Sigmoid colon (tissue), 7 donors: ENCODE data around the gene PHF10. TPM values are rescaled to one million over a fixed set of nuclear protein-coding genes. Genes with fewer than 3 reads are reported as not detected.

Experiments used
- DNase-seq: peaks from one replicate; pipeline ENCODE4 v3.0.0-alpha.2; 2019
- H3K27ac ChIP-seq, 4 donors: fragments of 200-600 bp; sonication (generic); one replicate each; pipeline ENCODE4 v1.5.1; 2016 to 2019; ENCODE audit warnings: mild to moderate bottlenecking in 1 of 4
- H3K27me3 ChIP-seq, 3 donors: fragments of 200-600 bp; sonication (generic); one replicate each; pipeline ENCODE4 v1.5.1; 2019; ENCODE audit warnings: mild to moderate bottlenecking in 1 of 3
- H3K36me3 ChIP-seq, 4 donors: fragments of 200-600 bp; sonication (generic); one replicate each; pipeline ENCODE4 v1.5.1; 2016 to 2019
- H3K4me1 ChIP-seq, 4 donors: fragments of 200-600 bp; sonication (generic); one replicate each; pipeline ENCODE4 v1.5.1; 2017 to 2019
- H3K4me3 ChIP-seq, 4 donors: fragments of 200-600 bp; sonication (generic); one replicate each; pipeline ENCODE4 v1.5.1; 2017 to 2019; ENCODE audit warnings: mild to moderate bottlenecking in 2 of 4, moderate library complexity in 1 of 4
- H3K9me3 ChIP-seq, 4 donors: fragments of 200-600 bp in 3 of 4; sonication (generic) in 3 of 4; one replicate each; pipeline versions ENCODE4 v1.5.1 to v1.6.1; 2013 to 2019
- EP300 ChIP-seq, 4 donors: sonication (generic); formaldehyde crosslinking; IDR thresholded peaks; one replicate each; pipeline ENCODE4 v1.6.1; 2017; ENCODE audit warnings: antibody characterized with exemption in 4 of 4
- POLR2A ChIP-seq, 2 donors: fragments of 450-650 bp; IDR thresholded peaks; one replicate each; pipeline ENCODE4 v1.6.1; 2016; ENCODE audit warnings: antibody characterized with exemption in 2 of 2, mild to moderate bottlenecking in 2 of 2, moderate library complexity in 2 of 2
- POLR2AphosphoS5 ChIP-seq, 4 donors: sonication (generic); formaldehyde crosslinking; IDR thresholded peaks; one replicate each; pipeline ENCODE4 v1.6.1; 2017; ENCODE audit warnings: antibody characterized with exemption in 4 of 4
- WGBS, 2 donors: extraction: QIAGEN DNeasy Blood & Tissue Kit; methylation state at CpG; one replicate each; pipeline ENCODE4 v1.1.7; 2013; 5-methylcytosine and 5-hydroxymethylcytosine counted together
- intact Hi-C: fragments of 100-400 bp; cut with DNase I; formaldehyde crosslinking; loops from one replicate; pipeline ENCODE4 v1.15.1; 2023
- polyA plus RNA-seq, 3 donors: library from polyadenylated mRNA; stranded (reverse); fragments of 200-250 nt; gene quantifications; one replicate each; pipeline ENCODE4 v1.2.3, GENCODE V29; 2013
- total RNA-seq, 4 donors: library from RNA; depleted of rRNA; stranded (reverse); fragments of >200 nt; gene quantifications; one replicate each; pipeline ENCODE4 v1.1.0, GENCODE V29; 2016
- TF ChIP-seq, protein P1 (sequence below), 4 experiments: fragments of 450-650 bp in 3 of 4; fragments of 200-600 bp in 1 of 4; IDR thresholded peaks; one replicate each; pipeline ENCODE4 v1.5.1; 2016 to 2019; ENCODE audit warnings: antibody characterized with exemption in 4 of 4, mild to moderate bottlenecking in 3 of 4, moderate library complexity in 2 of 4
- donor health status: healthy with polysubstance abuse.
- donor health status: Bipolar disorder and iron deficiency.
- donor health status: healthy.

The PHF10 gene
- total and polyA plus RNA-seq, 7 donors = 19.4 to 76.3 (median 64.8) TPM

DNA sequence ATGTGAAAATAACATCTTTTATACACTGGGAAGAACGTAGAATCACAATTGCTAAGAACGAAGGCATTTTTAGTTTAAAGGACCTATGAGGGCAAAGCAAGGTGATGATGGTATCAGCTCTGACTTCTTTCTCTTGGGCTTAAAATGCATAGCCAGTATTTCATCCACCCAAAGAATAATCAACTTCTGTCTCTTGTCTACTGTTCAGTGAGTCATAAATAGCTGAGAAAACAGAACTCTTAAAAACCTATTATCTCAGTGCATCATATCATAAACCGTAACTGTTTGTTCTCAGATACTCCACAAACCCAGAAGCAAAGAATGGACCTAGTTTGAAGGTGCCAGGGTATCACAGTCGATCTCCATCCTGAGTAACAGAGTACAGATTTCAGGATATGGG is 5.2 kb downstream of the PHF10 start:
- no peaks in the 10 kb centered on the region for H3K9me3 ChIP-seq
- peaks cover 14 to 33% (median 19%) of the 10 kb centered on the region in 4 donors for H3K36me3 ChIP-seq
- H3K4me1 ChIP-seq = peaks cover 0 to 28% (median 20%) of the 10 kb centered on the region in 4 donors
- TF ChIP-seq, protein P1, sequence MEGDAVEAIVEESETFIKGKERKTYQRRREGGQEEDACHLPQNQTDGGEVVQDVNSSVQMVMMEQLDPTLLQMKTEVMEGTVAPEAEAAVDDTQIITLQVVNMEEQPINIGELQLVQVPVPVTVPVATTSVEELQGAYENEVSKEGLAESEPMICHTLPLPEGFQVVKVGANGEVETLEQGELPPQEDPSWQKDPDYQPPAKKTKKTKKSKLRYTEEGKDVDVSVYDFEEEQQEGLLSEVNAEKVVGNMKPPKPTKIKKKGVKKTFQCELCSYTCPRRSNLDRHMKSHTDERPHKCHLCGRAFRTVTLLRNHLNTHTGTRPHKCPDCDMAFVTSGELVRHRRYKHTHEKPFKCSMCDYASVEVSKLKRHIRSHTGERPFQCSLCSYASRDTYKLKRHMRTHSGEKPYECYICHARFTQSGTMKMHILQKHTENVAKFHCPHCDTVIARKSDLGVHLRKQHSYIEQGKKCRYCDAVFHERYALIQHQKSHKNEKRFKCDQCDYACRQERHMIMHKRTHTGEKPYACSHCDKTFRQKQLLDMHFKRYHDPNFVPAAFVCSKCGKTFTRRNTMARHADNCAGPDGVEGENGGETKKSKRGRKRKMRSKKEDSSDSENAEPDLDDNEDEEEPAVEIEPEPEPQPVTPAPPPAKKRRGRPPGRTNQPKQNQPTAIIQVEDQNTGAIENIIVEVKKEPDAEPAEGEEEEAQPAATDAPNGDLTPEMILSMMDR (IDR thresholded peaks at IDR 0.05) = no peak
- TF ChIP-seq EP300 (IDR thresholded peaks at IDR 0.05) (no peak), POLR2AphosphoS5 (IDR thresholded peaks at IDR 0.05) (no peak), POLR2A (IDR thresholded peaks at IDR 0.05) (no peak)
- 84 to 92% methylated on average over 4 of the region's 4 CpGs for WGBS, 2 donors
- no peak overlapping the region for H3K27ac ChIP-seq
- intact Hi-C loops = no loop called here
- no peak overlapping the region for H3K4me3 ChIP-seq
- H3K27me3 ChIP-seq = no peaks in the 10 kb centered on the region
- no peak for DNase-seq

DNA sequence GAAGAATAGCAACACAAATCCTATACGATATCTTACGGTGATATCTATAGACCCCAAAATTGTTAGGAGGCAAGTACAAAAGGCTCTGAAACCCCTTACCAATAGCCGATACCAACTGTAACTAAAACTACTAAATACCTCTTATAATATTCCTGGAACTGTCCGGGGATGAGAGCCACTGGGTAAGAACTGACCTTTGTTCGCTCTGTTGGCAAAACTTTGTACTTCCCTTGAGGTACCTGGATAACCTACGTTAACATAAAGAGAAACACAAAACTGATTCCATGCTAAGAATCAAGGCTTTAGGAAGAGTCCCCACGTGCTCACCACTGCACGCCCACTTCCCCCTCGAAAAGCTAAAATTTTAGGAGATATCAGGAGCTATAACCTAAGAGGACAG is 9.7 kb downstream of the PHF10 start:
- WGBS, 2 donors = 90 to 95% methylated on average over 9 of the region's 9 CpGs

DNA sequence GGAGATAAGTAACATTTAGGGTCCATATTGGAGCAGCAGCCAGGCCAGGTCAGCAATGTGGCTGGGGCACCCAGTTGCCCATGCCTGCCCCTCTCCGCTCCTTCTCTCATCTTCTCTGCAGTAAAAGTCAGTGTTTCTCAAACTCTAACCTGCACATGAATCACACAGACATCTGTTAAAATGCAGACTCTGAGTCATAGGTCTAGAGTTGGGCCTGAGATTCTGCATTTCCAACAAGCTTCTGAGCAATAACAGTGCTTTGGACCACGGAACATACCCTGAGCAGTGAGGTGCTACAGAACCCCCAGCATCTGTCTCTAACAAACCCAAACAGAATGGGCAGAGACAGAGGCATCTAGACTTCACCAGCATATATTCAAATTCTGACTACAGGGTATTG is 10.1 kb downstream of the PHF10 start:
- Histone ChIP-seq H3K27me3 (no peaks in the 10 kb centered on the region), H3K9me3 (no peaks in the 10 kb centered on the region), H3K27ac (no peak overlapping the region), H3K4me1 (peaks cover 0 to 4% (median 0%) of the 10 kb centered on the region in 4 donors), H3K36me3 (peaks cover 27 to 83% (median 35%) of the 10 kb centered on the region in 4 donors), H3K4me3 (no peak overlapping the region)
- DNase-seq = no peak
- no peak for TF ChIP-seq EP300 (IDR thresholded peaks at IDR 0.05)
- TF ChIP-seq, protein P1 (IDR thresholded peaks at IDR 0.05) = no peak
- no peak for TF ChIP-seq POLR2AphosphoS5 (IDR thresholded peaks at IDR 0.05)
- TF ChIP-seq POLR2A (IDR thresholded peaks at IDR 0.05) = no peak
- intact Hi-C loops = no loop called here
- 92 to 96% methylated on average over 2 of the region's 2 CpGs for WGBS, 2 donors

More for the DNA sequence above, 9.7 kb downstream of the PHF10 start:
- intact Hi-C loops = no loop called here
- H3K9me3 ChIP-seq = no peaks in the 10 kb centered on the region
- H3K4me1 ChIP-seq = peaks cover 0 to 4% (median 0%) of the 10 kb centered on the region in 4 donors
- no peak for DNase-seq
- peaks cover 27 to 79% (median 35%) of the 10 kb centered on the region in 4 donors for H3K36me3 ChIP-seq
- H3K27me3 ChIP-seq = no peaks in the 10 kb centered on the region
- H3K4me3 ChIP-seq = no peak overlapping the region
- no peak overlapping the region for H3K27ac ChIP-seq
- TF ChIP-seq POLR2A (IDR thresholded peaks at IDR 0.05) = no peak
- TF ChIP-seq EP300 (IDR thresholded peaks at IDR 0.05) = no peak
- no peak for TF ChIP-seq POLR2AphosphoS5 (IDR thresholded peaks at IDR 0.05)
- TF ChIP-seq, protein P1 (IDR thresholded peaks at IDR 0.05) = no peak

DNA sequence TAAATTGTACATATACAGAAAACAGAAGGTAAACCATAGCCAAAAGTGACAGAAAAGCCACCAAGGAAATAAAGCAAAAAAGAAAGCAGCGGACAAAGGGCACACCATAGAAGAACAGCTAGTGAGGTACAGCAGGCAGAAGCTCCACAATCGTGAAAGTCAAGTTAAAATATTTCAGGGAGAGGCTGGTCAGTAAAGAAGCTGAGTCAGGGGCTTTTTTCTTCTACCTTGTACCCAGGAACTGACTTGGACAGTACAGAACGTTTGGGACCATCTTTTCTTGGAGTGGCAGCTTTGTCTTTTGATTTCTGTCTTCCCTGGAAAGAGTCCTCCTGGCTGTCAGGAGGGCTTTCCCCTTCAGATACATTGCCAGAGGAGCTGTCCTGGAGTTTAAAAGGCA is 14.3 kb downstream of the PHF10 start:
- intact Hi-C loops = no loop called here
- H3K27me3 ChIP-seq = no peaks in the 10 kb centered on the region
- no peak overlapping the region for H3K4me3 ChIP-seq
- TF ChIP-seq POLR2A (IDR thresholded peaks at IDR 0.05) = no peak
- TF ChIP-seq, protein P1 (IDR thresholded peaks at IDR 0.05) = no peak
- no peak for TF ChIP-seq EP300 (IDR thresholded peaks at IDR 0.05)
- TF ChIP-seq POLR2AphosphoS5 (IDR thresholded peaks at IDR 0.05) = no peak
- peaks cover 15 to 88% (median 30%) of the 10 kb centered on the region in 4 donors for H3K36me3 ChIP-seq
- 75 to 87% methylated on average over 3 of the region's 3 CpGs for WGBS, 2 donors
- peaks cover 0 to 10% (median 6%) of the 10 kb centered on the region in 4 donors for H3K4me1 ChIP-seq
- H3K9me3 ChIP-seq = no peaks in the 10 kb centered on the region
- no peak for DNase-seq
- no peak overlapping the region for H3K27ac ChIP-seq

DNA sequence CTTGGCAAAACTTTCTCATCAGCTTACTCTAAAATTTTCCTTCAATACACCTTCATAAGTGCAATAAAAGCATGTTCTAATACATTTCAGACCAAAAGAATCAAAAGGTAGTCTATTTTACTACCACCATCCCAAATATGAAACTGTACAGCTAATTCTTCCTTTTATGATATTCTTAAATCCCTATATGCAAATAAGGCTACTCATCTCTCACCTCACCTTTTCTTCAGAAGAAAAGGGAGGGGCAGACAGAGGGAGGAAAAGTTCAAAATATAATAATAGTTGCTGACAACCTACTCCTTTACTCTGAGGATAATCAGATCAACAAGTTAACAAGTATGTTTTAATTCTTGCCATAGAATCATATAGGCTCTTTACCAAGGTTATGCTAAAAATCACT is 15.0 kb downstream of the PHF10 start:
- Histone ChIP-seq H3K27me3 (no peaks in the 10 kb centered on the region), H3K9me3 (no peaks in the 10 kb centered on the region), H3K27ac (no peak overlapping the region), H3K4me3 (no peak overlapping the region), H3K36me3 (peaks cover 7 to 85% (median 26%) of the 10 kb centered on the region in 4 donors), H3K4me1 (peaks cover 0 to 18% (median 13%) of the 10 kb centered on the region in 4 donors)
- no peak for TF ChIP-seq POLR2AphosphoS5 (IDR thresholded peaks at IDR 0.05)
- intact Hi-C loops = loop anchor here (10.0 kb wide), 1 partner anchor 754 kb away; no protein-coding TSS in a partner anchor
- no peak for DNase-seq
